ENCODE measurements around the gene ELMO1. TPM values are rescaled to one million over a fixed set of nuclear protein-coding genes. Genes with fewer than 3 reads are reported as not detected.

ELMO1 gene
- total and polyA plus RNA-seq, 8 donors: 18.2 to 55.3 (median 45.6) TPM

DNA sequence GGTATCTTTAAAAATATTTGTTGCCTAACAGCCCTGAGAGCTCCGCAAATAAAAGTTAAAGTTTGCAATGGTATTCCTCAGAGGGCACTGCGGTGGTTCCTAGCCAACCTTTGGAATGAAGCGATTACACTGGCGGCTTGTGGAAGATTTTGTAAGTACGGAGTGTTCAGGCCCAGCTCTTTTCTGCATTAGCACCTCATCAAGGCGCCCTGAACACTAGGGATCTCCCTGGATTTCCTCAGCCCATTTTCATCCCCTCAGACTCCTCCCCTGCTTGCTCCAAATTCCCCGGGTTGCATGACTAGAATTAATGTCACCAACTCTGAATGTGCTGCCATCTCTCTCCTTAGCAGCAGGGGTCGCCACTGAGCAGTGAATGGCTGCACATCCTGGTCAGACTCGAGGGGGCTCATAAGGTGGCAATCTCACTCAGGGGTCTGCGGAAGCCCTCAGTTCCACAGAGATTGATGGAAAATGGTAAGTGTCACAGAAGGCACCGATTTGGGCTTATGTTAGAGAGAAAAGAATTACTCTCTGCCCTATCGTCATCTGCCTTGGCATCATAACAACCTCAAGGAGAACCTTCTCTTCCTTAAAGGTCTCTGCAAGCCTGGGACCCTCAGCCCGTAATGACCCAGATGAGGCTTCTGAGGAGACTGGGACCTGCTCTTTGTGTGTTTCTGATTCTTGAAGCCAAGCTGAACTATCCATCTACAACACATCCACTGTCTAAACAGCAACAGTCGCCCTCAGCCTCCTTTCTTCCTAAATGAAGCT is 461.5 kb downstream of the ELMO1 start:
- Histone ChIP-seq H3K4me1 (peaks cover 0 to 26% of the 10 kb centered on the region in 2 donors), H3K9me3 (no peaks in the 10 kb centered on the region), H3K27me3 (no peaks in the 10 kb centered on the region), H3K36me3 (no peaks in the 10 kb centered on the region), H3K27ac (no peak overlapping the region), H3K4me3 (no peak overlapping the region)
- DNase-seq (peak in 3 of 4 donors; percentile 59 to 76 (median 62)), ATAC-seq (peak; percentile 93)
- TF ChIP-seq, protein P1, sequence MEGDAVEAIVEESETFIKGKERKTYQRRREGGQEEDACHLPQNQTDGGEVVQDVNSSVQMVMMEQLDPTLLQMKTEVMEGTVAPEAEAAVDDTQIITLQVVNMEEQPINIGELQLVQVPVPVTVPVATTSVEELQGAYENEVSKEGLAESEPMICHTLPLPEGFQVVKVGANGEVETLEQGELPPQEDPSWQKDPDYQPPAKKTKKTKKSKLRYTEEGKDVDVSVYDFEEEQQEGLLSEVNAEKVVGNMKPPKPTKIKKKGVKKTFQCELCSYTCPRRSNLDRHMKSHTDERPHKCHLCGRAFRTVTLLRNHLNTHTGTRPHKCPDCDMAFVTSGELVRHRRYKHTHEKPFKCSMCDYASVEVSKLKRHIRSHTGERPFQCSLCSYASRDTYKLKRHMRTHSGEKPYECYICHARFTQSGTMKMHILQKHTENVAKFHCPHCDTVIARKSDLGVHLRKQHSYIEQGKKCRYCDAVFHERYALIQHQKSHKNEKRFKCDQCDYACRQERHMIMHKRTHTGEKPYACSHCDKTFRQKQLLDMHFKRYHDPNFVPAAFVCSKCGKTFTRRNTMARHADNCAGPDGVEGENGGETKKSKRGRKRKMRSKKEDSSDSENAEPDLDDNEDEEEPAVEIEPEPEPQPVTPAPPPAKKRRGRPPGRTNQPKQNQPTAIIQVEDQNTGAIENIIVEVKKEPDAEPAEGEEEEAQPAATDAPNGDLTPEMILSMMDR (IDR thresholded peaks at IDR 0.05): peak; percentile 86
- intact Hi-C loops (cut with DNase I): no loop called here

DNA sequence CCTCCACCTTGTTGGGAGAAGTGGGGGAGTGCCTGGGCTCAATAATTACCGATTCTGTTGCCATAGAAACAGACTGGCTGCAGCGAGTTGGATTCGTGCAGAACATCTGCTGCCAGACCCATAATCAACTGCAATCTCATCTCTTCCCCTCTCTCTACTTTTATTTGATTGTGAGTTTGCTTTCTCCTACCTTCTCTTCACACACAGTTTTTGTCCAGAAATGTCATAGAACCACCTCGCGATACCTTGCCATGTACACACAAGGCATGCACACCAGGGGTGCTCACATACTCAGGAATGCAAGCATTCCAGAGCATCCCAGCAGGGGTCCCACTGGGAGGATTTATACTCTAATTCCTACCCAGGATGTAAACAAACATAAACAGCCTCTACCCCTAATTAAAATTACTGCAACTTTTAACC is 462.1 kb downstream of the ELMO1 start:
- no peak for DNase-seq
- no peaks in the 10 kb centered on the region for H3K9me3 ChIP-seq
- no peak overlapping the region for H3K4me3 ChIP-seq
- no peak overlapping the region for H3K27ac ChIP-seq
- intact Hi-C loops (cut with DNase I): no loop called here
- H3K36me3 ChIP-seq: no peaks in the 10 kb centered on the region
- H3K27me3 ChIP-seq: no peaks in the 10 kb centered on the region
- TF ChIP-seq, protein P1 (IDR thresholded peaks at IDR 0.05): no peak
- ATAC-seq: no peak
- peaks cover 0 to 26% of the 10 kb centered on the region in 2 donors for H3K4me1 ChIP-seq

DNA sequence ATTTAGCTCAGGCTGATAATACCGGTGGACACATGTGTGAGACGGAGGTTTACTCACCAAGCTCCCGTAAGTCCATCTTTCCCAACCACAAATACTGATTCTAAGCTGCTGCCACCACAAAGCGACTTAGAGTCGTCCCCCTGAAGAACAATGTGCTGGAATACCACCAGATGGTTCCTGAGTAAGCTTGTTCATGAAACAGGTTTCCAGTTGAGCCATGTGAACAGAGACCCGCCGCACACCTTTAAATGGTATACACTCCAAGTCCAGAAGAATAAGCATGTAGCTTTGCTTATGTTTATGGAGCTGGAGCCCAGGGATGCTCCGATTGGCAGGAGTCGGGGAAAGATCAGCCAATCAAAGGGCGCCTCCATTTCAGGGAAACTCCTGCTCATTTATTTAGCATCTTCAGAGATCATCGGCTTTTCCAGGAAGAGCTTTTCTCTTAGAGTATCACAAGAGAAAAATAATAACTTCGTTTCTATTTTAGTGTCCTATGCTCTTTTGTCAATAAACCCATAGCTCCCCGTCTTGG is 462.7 kb downstream of the ELMO1 start:
- intact Hi-C loops (cut with DNase I): no loop called here
- H3K4me1 ChIP-seq: peaks cover 0 to 26% of the 10 kb centered on the region in 2 donors
- TF ChIP-seq, protein P1 (IDR thresholded peaks at IDR 0.05): no peak
- H3K27me3 ChIP-seq: no peaks in the 10 kb centered on the region
- H3K36me3 ChIP-seq: no peaks in the 10 kb centered on the region
- no peak for ATAC-seq
- no peaks in the 10 kb centered on the region for H3K9me3 ChIP-seq
- no peak overlapping the region for H3K27ac ChIP-seq
- DNase-seq: no peak
- no peak overlapping the region for H3K4me3 ChIP-seq

DNA sequence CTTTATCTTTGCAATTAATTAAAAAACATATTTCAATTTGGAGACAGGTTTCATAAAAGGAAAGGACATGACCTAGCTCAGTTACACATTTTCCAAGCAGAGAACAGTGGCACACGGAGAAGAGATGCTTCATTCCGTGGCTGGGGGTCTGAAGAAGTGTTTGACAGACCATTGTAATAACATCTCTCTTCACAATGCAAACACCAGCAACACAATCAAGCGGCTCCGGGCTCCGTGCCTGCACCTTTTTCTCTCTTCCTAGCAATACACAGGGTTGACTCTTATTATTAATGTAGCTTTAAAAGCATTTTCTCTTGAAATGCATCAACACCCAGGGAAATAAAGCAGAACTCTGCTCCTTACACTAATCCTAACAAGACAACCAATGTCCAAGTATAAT is 463.3 kb downstream of the ELMO1 start:
- Histone ChIP-seq H3K4me3 (no peak overlapping the region), H3K36me3 (no peaks in the 10 kb centered on the region), H3K4me1 (peaks cover 0 to 26% of the 10 kb centered on the region in 2 donors), H3K9me3 (no peaks in the 10 kb centered on the region), H3K27me3 (no peaks in the 10 kb centered on the region), H3K27ac (no peak overlapping the region)
- intact Hi-C loops (cut with DNase I): no loop called here
- DNase-seq (no peak), ATAC-seq (no peak)
- TF ChIP-seq, protein P1 (IDR thresholded peaks at IDR 0.05): no peak

DNA sequence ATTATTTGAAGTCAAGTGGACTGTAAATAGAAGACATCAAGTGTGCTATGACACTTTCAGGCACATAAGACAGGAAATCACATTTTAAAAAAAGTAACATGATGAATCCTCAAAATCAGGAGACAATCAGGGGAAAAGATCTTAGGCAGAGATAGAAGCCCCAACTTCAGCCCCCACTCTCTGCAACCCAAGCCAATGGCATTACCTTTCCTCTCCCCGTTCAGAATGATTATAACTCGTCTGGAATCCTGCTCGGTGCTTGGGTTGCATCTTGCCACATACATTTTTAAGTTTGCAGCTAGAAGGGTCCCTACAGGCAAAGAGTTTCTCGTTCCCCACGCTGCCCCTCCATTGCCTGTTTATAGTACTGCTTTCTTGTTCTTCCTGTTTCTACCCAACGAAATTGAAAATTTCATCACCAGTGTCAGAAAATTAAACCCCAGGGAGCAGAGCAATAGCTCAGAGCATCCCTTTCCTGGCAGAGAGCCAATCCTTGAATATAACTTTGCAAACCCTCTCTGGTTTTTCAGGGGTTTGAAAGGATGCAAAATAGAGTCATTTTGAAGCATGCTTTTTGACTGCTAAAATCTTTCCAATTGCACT is 463.9 kb downstream of the ELMO1 start:
- peaks cover 3 to 26% of the 10 kb centered on the region in 2 donors for H3K4me1 ChIP-seq
- TF ChIP-seq, protein P1 (IDR thresholded peaks at IDR 0.05): no peak
- ATAC-seq (no peak), DNase-seq (no peak)
- peak overlapping the region in 1 of 2 donors; percentile 26 for H3K27ac ChIP-seq
- H3K4me3 ChIP-seq: no peak overlapping the region
- H3K27me3 ChIP-seq: no peaks in the 10 kb centered on the region
- intact Hi-C loops (cut with DNase I): no loop called here
- H3K9me3 ChIP-seq: no peaks in the 10 kb centered on the region
- H3K36me3 ChIP-seq: no peaks in the 10 kb centered on the region

Data from left lung (tissue), 10 donors.